ENCODE measurements around the gene GARIN1A.

DNA sequence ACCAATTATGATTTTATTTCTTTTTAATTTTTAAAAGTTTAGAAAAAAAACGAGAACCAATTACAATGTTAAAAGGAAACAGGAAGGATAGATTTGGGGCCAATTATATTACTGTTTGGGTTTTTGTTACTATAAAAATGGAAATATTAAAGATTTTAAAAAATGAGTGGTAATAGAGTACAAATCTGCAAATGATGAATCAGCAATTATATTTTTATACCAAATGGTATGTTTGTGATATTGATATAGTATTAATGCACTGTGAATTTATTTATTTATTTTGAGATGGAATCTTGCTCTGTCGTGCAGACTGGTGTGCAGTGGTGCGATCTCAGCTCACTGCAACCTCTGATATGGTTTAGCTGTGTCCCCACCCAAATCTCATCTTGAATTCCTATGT, 11.5 kb upstream of the GARIN1A start:
- TF ChIP-seq, protein P1, sequence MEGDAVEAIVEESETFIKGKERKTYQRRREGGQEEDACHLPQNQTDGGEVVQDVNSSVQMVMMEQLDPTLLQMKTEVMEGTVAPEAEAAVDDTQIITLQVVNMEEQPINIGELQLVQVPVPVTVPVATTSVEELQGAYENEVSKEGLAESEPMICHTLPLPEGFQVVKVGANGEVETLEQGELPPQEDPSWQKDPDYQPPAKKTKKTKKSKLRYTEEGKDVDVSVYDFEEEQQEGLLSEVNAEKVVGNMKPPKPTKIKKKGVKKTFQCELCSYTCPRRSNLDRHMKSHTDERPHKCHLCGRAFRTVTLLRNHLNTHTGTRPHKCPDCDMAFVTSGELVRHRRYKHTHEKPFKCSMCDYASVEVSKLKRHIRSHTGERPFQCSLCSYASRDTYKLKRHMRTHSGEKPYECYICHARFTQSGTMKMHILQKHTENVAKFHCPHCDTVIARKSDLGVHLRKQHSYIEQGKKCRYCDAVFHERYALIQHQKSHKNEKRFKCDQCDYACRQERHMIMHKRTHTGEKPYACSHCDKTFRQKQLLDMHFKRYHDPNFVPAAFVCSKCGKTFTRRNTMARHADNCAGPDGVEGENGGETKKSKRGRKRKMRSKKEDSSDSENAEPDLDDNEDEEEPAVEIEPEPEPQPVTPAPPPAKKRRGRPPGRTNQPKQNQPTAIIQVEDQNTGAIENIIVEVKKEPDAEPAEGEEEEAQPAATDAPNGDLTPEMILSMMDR (IDR thresholded peaks at IDR 0.05) = no peak
- no peak for TF ChIP-seq POLR2A (IDR thresholded peaks at IDR 0.05)

All from Peyer's patch (tissue), 4 donors.